NB4 (cell line): ENCODE data around the gene ADGRL3.

Source experiments
- DNase-seq: peaks from one replicate; pipeline ENCODE4 v3.0.0; 2010; ENCODE audit warnings: low read depth
- H3K4me3 ChIP-seq: one replicate; pipeline ENCODE4 v1.5.1; 2011; ENCODE audit warnings: mild to moderate bottlenecking, low read depth, low read length, moderate library complexity
- MYC ChIP-seq: IDR thresholded peaks from 2 replicates; pipeline ENCODE4 v1.6.1; 2011; ENCODE audit warnings: low read depth, low read length
- POLR2A ChIP-seq: IDR thresholded peaks from 2 replicates; pipeline ENCODE4 v1.6.1; 2011; ENCODE audit warnings: mild to moderate bottlenecking; ENCODE audit not compliant: insufficient read length; ENCODE audit errors: extremely low read depth
- TF ChIP-seq, protein P1 (sequence below): IDR thresholded peaks from 2 replicates; pipeline ENCODE4 v1.6.1; 2011; ENCODE audit warnings: low read depth, low read length
- TF ChIP-seq, protein P2 (sequence below): IDR thresholded peaks from one replicate; pipeline ENCODE4 v1.5.1; 2012; ENCODE audit warnings: low read depth, low read length

ADGRL3 gene

DNA sequence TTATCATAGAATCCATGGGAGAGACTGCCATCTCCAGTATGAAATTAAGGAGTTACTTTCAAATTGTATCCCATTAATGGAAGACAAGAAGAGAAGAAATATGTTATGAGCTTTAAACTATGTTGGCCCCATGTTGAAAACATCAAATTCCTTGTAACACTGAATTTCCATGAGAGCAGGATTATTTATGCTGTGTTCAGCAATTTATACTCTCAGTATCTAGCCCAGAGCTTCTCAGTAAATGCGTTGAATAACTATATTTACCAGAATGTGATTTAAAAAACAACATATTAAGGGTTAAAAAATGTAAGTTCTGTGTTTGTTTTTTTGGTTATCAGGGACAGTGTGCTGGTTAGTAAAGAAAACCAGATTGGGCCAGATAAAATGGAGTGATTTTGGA lies 74.2 kb downstream of the ADGRL3 start:
- TF ChIP-seq, protein P1, sequence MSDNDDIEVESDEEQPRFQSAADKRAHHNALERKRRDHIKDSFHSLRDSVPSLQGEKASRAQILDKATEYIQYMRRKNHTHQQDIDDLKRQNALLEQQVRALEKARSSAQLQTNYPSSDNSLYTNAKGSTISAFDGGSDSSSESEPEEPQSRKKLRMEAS, result no peak
- TF ChIP-seq, protein P2, sequence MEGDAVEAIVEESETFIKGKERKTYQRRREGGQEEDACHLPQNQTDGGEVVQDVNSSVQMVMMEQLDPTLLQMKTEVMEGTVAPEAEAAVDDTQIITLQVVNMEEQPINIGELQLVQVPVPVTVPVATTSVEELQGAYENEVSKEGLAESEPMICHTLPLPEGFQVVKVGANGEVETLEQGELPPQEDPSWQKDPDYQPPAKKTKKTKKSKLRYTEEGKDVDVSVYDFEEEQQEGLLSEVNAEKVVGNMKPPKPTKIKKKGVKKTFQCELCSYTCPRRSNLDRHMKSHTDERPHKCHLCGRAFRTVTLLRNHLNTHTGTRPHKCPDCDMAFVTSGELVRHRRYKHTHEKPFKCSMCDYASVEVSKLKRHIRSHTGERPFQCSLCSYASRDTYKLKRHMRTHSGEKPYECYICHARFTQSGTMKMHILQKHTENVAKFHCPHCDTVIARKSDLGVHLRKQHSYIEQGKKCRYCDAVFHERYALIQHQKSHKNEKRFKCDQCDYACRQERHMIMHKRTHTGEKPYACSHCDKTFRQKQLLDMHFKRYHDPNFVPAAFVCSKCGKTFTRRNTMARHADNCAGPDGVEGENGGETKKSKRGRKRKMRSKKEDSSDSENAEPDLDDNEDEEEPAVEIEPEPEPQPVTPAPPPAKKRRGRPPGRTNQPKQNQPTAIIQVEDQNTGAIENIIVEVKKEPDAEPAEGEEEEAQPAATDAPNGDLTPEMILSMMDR, result no peak
- TF ChIP-seq POLR2A, result no peak
- no peak for DNase-seq
- no peak overlapping the region for H3K4me3 ChIP-seq

DNA sequence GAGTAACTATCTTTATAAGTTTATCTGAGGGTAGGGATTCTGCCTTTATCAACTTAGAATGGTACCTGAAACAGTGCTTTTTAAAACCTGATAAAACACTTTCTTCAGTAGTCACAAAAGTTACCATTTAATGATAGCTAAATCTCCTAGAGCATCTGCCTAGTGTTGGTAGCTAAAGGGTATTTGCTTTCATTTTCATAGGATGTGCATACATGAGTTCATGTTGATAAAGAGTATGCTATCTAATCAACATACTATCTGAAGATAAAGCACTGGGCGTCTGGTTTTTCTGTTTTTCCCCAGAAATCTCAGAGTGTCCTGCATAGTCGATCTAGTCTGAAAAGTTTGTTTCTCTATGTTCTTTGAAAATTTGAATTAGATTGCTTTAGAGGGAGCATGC lies 75.1 kb downstream of the ADGRL3 start:
- DNase-seq, result no peak
- TF ChIP-seq POLR2A (no peak), MYC (no peak)
- TF ChIP-seq, protein P1, result no peak
- TF ChIP-seq, protein P2, result no peak
- no peak overlapping the region for H3K4me3 ChIP-seq

DNA sequence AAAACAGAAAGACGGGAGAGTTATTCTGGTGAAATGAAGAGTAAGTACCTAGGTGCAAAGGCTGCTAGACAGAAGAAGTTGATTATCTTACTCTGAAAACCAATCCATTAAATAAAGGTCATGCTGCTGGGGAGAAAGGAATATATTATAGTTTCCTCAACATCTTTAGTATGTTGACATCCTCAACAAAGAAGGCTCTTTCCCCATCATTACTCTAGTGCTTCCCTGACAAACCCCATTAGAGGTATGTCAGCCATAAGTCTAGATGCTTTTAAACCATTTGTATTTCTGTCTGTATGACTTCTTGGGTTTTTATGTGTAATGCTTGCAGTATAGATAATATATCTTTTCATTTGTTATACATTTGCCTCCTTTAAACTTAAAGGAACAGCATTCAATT lies 75.9 kb downstream of the ADGRL3 start:
- TF ChIP-seq, protein P1, result no peak
- no peak for TF ChIP-seq MYC
- TF ChIP-seq, protein P2, result no peak
- no peak for TF ChIP-seq POLR2A
- no peak for DNase-seq
- H3K4me3 ChIP-seq, result no peak overlapping the region

DNA sequence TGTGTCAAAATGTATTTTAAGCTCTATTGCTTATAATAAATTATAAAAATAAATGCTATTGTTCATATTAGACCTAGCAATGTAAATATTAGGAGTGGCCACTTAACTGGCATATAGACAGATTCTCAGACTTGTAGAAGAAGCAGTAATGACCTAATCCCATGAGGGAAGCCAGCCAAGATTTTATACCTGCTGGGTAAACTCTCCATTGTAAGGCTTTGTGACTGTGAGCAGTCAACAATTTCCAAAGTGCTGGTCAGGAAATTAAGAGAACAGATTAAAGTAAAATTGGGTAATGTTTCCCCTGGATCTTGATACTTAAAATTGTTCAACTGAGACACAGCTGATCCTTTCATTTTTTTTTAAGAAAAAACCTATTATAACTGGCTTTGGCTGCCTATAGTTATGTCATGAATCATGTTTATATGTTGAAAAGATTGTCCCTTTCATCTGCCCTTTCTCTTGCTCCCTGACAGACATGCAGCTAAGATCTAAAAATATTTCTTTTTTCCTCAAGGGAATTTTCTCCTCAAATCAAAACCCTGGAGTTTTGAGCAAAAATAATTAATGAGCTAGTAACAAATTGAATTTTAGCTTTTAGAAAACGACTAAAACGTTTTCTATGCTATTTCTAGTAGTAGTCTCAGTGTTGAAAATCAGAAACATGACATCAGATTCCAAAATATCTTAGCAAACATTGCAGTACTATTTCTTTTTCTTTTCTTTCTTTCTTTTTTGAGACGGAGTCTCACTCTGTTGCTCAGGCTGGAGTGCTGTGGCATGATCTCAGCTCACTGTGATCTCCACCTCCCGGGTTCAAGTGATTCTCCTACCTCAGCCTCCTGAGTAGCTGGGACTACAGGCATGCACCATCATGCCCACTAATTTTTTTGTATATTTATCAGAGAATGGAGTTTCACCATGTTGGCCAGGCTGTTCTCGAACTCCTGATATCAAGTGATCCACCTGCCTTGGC lies 77.9 kb downstream of the ADGRL3 start:
- TF ChIP-seq POLR2A, result no peak
- TF ChIP-seq MYC, result no peak
- TF ChIP-seq, protein P2, result no peak
- TF ChIP-seq, protein P1, result no peak
- no peak for DNase-seq
- no peak overlapping the region for H3K4me3 ChIP-seq

DNA sequence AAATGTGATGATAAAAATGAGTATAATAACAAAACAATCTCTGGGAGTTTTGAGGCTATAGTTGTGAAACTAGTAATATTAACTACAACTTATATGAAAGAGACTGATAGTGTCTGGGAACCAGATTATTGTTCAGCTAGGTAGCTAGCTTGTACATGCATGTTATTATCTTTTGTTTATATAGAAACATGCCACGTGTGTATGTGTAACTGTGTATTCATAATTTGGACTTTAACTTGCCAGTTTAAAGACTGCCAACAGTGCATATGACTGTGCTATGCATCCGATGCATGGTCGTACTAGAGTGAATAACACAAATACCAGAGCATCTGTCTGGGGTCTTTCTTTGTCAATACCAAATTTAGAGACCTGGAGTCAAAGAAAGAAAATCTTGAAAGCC lies 92.2 kb downstream of the ADGRL3 start:
- no peak for DNase-seq
- no peak overlapping the region for H3K4me3 ChIP-seq
- TF ChIP-seq, protein P2, result no peak
- TF ChIP-seq MYC (no peak), POLR2A (no peak)
- TF ChIP-seq, protein P1, result no peak
